ENCODE results near the gene DIS3L.
A peak's percentile ranks its signal among the peaks of the same experiment; 100 is the strongest.
"Not testable (repeated sequence)": the region's sequence is repeated elsewhere in the genome, so short reads cannot be mapped to it uniquely, and the experiment has no call there.

DIS3L gene

DNA sequence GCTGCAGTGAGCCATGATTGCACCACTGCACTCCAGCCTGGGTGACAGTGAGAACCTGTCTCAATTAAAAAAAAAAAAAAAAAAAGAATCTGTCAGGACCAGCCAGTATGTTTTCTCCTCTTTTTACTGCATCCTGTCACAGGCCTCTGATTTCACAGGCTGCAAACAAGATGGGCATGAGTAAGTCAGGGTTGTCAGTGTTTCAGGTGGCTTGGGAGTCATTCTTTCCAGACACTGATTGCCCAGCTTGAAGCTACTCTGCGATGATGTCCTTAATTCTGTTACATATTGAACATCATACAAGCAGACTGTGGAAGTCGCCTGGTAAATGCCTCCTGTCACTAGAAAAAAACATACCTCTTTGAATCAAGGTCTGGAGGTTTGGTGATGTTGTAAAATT, 18.8 kb downstream of the DIS3L start:
- no peak for DNase-seq (ENCODE audit: low spot score)

DNA sequence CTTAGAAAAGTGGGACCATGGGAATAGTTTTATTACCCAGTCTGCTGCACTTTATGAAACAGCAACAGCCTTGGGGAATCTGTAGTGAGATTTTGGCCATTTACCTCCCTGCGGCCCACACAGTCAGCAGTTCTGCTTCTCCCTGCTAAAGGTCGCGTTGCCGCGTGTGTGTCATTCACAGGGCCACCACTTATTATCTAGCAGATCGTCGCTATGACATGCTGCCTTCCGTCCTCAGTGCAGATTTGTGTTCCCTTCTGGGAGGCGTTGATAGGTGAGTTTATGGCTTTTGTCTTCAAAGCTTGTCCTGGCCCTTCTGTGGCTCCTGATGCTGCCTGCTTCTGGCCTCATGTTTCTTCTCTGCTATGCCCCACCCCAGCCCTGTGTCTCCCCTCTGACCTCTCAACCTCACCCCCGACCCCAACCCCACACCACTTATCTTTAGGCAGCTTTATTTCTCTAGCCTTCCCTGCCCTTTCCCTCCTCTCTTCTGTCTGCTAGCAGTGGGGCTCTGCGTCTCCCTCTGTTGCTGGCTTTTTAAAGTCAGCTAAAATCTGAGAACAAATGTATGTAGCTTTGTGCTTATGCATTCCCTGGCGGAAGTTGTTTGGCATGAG, 30.1 kb downstream of the DIS3L start:
- no peak for DNase-seq (ENCODE audit: low spot score)

DNA sequence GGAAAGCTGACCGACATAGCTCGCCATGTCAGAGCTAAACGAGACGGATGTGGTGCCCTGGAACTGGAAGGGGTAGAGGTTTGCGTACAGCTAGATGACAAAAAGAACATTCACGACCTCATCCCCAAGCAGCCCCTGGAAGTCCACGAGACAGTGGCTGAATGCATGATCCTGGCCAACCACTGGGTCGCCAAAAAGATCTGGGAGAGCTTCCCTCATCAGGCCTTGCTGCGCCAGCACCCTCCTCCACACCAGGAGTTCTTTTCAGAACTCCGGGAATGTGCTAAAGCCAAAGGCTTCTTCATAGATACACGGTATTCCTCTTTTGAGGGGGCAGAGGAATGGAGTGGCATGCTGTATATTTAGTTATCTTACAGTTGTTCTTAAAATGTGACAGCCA, 32.7 kb downstream of the DIS3L start:
- no peak for DNase-seq (ENCODE audit: low spot score)

DNA sequence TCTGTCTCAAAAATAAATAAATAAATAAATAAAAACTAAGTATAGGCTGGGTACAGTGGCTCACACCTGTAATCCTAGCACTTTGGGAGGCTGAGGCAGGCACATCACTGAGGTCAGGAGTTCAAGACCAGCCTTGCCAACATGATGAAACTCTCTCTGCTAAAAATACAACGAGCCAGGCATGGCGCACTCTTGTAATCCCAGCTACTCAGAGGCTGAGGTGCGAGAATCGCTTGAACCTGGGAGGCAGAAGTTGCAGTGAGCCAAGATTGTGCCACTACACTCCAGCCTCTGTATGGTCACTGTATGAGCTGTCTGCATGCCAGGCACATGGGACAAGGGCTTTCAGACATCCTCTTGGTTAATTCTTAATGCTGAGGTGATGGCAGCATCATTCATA, 34.4 kb downstream of the DIS3L start:
- no peak for DNase-seq (ENCODE audit: low spot score)

DNA sequence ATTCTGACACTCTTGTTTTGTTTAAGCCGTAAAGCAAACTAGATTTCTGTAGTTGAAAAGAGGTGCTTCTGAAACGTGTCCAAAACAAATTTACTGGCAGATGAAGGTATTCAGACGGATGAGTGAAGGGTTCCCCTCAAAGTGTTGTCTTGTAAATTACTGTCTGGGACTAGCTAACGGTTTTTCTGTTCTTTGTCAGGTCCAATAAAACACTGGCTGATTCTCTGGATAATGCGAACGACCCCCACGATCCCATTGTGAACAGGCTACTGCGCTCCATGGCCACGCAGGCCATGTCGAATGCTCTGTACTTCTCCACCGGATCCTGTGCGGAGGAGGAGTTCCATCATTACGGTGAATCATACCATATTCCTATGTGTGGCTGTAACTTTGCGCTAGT, 35.4 kb downstream of the DIS3L start:
- DNase-seq (ENCODE audit: low spot score), result no peak

DNA sequence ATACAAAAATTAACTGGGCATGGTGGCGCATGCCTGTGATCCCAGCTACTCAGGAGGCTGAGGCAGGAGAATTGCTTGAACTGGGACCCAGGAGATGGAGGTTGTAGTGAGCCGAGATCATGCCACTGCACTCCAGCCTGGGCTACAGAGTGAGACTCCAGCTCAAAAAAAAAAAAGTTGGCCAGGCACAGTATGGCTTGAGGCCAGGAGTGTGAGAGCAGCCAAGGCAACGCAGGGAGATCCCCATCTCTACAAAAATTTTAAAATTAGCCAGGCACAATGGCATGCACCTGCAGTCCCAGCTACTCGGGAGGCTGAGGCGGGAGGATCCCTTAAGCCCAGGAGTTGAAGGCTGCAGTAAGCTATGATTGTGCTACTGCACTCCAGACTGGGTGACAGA, 55.2 kb downstream of the DIS3L start:
- DNase-seq (ENCODE audit: low spot score), result not testable (repeated sequence)

DNA sequence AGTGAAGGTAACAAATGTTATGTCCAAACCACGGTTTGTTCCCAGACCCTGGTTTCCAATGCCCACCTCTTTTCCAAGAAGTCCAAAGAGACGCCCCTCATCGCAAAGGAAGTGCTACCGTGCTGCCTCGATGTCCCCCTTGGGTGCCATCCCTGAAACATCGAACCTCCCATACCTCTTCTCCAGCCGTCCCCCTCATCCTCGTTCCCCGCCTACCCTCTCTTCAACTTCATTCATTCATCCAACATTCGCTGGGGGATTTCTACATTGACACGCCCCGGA, 62.6 kb downstream of the DIS3L start:
- DNase-seq (ENCODE audit: low spot score), result no peak

DNA sequence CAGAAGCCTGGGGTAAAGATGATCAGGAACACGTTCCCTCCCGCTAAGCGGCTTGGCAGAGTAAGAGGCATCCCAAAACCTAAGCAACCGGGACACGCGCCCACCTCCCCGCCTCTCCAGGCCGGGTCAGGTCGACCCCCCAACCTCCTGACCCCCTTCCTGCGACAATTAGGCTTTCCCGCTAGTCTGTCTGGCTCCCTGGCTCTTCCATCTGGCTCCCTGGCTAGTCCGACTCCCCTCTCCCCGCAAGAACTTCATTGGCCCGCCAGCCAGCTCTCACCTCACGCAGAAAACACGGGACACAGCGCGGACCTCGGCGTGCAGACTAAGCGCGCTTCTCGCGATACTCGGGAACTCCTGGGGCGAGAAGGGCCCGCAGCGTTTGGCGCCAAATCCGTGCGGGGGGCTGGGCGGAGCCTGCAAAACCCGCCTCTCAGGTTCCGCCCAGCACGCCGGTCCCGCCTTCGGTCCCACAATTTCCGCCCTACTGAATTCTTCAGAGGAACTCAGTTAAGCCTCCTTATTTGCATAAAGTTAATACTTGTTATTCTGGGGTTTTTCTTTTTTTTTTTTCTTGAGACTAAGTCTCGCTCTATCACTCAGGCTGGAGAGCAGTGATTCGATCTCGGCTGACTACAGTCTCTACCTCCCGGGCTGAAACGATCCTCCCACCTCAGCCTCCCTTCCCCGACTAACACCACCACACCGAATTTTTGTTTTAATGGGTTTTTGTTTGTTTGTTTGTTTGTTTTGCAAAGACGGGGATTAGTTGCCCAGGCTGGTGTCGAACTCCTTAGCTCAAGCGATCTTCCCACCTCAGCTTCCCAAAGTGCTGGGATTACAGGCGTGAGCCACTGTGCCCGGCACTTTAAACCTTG, 63.2 kb downstream of the DIS3L start, which contains the start of gene TIPIN:
TSS of gene TIPIN (minus strand) at position 327 of the 878 bp plus-strand sequence. CDS start 3,738 bp downstream, outside the sequence.
- DNase-seq (ENCODE audit: low spot score), result peak; percentile 100

DNA sequence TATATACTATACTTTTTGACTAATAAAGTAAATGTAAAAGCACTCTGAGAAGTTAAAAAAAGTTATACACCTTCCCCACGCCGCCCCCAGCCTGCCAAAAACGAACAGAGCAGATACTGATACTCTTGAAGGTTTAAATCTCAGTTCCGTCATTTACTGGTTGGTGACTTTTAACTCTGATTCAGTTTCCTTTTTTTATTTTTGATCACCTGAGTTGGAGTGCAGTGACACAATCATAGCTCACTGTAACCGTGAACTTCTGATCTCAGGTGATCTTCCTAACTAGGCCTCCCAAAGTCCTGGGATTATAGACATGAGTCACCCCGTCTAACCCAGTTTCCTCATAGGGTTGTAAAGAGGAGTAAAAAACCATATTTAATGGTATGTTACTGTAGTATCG, 66.4 kb downstream of the DIS3L start:
- DNase-seq (ENCODE audit: low spot score), result peak; percentile 64

DNA sequence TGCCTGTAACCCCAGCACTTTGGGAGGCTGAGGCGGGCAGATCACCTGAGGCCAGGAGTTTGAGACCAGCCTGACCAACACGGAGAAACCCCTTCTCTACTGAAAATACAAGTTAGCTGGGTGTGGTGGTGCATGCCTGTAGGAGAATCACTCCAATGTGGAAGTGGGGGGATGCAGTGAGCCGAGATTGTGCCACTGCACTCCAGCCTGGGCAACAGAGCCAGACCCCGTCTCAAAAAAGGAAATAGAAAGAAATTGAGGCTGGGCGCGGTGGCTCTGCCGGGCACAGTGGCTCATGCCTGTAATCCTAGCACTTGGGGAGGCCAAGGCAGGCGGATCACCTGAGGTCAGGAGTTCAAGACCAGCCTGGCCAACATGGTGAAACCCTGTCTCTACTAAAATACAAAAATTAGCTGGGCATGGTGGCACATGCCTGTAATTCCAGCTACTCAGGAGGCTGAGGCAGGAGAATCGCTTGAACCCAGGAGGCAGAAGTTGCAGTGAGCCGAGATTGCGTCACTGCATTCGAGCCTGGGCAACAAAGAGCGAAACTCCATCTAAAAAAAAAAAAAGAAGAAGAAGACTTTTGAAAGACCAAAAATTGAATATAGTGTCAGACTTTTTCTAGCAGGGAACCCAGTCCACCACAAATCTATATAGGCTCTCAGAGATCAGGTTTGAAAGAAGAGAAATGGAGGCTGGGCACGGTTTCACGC, 68.5 kb downstream of the DIS3L start:
- DNase-seq (ENCODE audit: low spot score), result not testable (repeated sequence)

DNA sequence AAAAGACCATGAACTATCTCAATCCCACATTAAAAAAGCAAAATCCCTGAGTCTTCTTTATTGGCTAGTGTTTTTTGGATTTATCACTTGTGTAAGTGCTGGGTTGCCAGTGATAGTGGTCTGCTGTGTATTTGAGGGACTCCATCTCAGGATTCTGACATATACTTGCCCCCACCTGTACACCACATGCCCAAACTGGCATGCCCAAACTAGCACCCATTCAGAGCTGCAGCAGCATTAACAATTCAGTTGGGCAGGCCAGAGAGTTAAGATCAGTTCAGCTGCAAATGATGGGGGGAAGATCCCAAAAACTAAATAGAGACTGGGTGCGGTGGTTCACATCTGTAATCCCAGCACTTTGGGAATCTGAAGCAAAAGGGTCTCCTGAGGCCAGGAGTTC, 69.4 kb downstream of the DIS3L start:
- DNase-seq (ENCODE audit: low spot score), result no peak

DNA sequence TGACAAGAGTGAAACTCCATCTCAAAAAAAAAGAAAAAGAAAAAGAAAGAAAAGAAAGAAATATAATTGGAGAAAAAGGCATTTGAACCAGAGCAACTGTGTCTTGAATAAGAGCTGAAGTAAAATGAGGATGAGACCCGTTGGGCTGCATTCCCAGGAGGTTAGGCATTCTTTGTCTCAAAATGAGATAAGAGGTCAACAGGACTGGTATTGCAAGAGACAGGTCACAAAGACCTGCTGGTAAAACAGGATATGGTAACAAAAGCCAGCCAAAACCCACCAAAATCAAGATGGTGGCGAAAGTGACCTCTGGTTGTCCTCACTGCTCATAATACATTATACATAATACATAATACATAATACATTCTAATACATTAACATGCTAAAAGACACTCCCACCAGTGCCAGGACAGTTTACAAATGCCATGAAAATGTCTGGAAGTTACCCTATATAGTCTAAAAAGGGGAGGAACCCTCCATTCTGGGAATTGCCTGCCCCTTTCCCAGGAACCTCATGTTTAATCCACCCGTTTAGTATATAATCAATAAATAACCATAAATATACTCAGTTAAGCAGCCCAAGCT, 71.7 kb downstream of the DIS3L start:
- no peak for DNase-seq (ENCODE audit: low spot score)

DNA sequence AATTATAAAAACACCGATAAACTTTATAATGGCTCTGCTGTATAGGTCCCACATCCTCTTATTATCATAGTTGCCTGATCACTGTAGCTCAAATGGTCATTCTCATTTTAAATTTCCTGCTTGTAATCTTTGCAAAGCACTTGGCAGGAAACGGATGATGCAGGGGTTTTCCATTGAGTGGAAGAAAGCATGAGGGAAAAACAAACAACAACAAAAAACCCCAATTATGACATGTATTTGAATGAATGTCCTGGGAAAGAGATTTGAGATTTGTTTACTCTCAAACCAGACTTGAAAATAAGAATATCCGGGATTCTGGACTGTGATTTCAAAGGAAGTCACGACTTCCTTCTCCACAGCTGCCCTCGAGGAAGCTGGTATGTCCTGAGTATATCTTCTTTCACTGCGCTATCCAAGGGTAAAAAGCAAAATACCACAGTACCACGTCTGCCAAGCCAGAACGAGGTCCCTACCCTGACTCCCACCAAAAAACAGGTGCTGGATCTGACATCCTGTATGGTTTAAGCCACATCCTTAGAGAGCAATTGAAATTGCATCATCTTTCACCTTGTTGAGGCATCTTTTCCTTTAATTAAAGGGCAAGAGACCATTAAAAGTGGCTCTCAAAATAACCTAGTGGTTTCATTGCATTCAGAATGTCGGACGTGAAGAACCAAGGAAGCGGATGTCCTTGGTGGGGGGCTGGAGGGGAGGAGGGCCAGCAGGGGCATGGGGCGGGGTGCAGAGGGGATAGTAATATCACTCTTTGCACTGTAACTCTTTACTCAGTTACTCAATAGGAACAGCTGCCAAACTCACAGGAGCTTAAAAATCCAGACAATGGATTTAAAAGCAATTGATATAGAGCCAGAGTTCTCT, 76.6 kb downstream of the DIS3L start:
- DNase-seq (ENCODE audit: low spot score), result no peak

DNA sequence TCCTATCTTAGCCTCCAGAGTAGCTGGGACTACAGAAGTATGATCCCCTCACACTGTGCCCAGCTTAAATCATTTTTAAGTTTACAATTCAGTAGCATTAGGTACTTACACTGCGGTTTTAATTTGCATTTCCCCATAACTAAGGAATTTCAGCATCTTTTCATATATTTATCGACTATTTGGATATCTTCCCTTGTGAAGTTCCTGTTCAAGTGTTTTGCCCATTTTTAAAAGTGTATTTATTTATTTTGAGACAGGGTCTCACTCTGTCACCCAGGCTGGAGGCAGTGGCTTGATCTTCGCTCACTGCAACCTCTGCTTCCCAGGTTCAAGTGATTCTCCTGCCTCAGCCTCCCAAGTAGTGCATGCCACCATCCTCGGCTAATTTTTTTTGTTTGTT, 80.8 kb downstream of the DIS3L start:
- DNase-seq (ENCODE audit: low spot score), result no peak

DNA sequence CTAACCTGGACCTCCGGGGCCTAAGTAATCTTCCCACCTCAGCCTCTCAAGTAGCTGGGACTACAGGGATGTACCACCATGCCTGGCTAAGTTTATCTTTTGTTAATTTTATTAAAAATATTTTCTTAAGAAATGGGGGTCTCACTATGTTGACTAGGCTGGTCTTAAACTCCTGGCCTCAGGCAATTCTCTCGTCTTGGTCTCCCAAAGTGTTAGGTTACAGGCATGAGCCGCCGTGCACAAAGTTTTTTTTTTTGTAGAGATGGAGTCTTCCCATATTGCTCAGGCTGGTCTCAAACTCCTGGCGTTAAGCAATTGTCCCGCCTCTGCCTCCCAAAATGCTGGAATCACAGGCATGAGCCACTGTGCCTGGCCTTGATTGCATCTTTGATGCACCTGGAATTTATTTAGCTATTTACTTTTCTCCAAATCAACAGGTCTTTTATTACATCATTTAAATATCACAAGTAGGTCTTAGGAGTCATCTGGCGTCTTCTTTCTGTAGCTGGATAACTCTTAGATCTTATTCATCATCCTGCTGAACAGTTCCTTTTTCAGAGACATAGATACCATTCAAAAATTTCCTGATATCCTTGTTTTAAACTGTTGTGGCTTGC, 85.6 kb downstream of the DIS3L start:
- DNase-seq (ENCODE audit: low spot score), result no peak

DNA sequence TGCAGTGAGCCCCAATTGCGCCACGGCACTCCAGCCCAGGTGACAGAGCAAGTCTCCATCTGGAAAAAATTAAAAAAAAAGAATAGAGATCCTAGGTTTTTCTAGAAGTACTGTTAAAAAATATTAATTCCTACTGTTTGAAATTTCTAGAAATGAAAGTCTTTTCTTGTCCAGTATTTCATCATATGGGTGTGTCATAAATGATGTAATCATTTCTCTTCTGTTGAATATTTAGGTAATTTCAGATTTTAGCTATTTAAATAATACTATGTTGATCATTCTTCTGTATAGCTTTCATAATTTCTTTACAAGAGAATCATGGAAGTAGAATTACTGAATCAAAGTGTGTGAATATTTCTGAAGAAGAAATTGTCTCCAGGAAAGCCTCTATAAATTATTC, 88.0 kb downstream of the DIS3L start:
- DNase-seq (ENCODE audit: low spot score), result not testable (repeated sequence)
